IMR-90 (cell line): Measurements from ENCODE around the gene GPR132. TPM values are rescaled to one million over a fixed set of nuclear protein-coding genes. Genes with fewer than 3 reads are reported as not detected.

Experiments used
- ATAC-seq: fragments of 200-7000 bp; cut with Tn5 transposase; 2 replicates; pipeline ENCODE4 v1.9.1; 2020; ENCODE audit warnings: low read depth, mild to moderate bottlenecking, moderate library complexity
- BruUV-seq: library from RNA; stranded (reverse); fragments of 400-500 nt; replicated peaks from 2 replicates; lab custom pipeline; 2021; lab: Mats Ljungman, UMichigan
- CTCF ChIA-PET: fragments of 300-600 bp; formaldehyde crosslinking; extraction: SDS; loops from one replicate; lab custom pipeline; 2021; ENCODE audit warnings: antibody characterized with exemption; lab: Yijun Ruan, JAX
- POLR2A ChIA-PET: fragments of 300-600 bp; sonication (Branson Sonifier 250); formaldehyde crosslinking; loops from one replicate; lab custom pipeline; 2022; ENCODE audit warnings: antibody characterized with exemption; ENCODE audit not compliant: unreplicated experiment; lab: Charles Lee
- DNase-seq: peaks from one replicate; pipeline ENCODE4 v3.0.0; 2013
- H2AFZ ChIP-seq: replicated peaks from 2 replicates; pipeline ENCODE3; 2013; ENCODE audit warnings: low read length, mild to moderate bottlenecking; ENCODE audit not compliant: poor library complexity
- H2AK5ac ChIP-seq: 2 replicates; pipeline ENCODE4 v1.6.1; 2013; ENCODE audit warnings: low read depth, low read length, inconsistent platforms
- H2AK9ac ChIP-seq: replicated peaks from 2 replicates; pipeline ENCODE3; 2013; ENCODE audit warnings: mild to moderate bottlenecking, low read depth, low read length, moderate library complexity; ENCODE audit not compliant: poor library complexity
- H2BK120ac ChIP-seq: 2 replicates; pipeline ENCODE4 v1.6.1; 2013; ENCODE audit warnings: low read depth, low read length, inconsistent platforms
- H2BK15ac ChIP-seq: 3 replicates; pipeline ENCODE4 v1.6.1; 2013; ENCODE audit warnings: low read depth, low read length, inconsistent platforms
- H2BK20ac ChIP-seq: 2 replicates; pipeline ENCODE4 v1.6.1; 2013; ENCODE audit warnings: low read depth, mild to moderate bottlenecking, inconsistent platforms, low read length, moderate library complexity
- H2BK5ac ChIP-seq: 2 replicates; pipeline ENCODE4 v1.6.1; 2013; ENCODE audit warnings: mild to moderate bottlenecking, low read depth, low read length, inconsistent platforms; ENCODE audit not compliant: poor library complexity, severe bottlenecking
- H3K14ac ChIP-seq: replicated peaks from 2 replicates; pipeline ENCODE4 v1.6.1; 2013; ENCODE audit warnings: low read depth, low read length, inconsistent platforms
- H3K18ac ChIP-seq: 2 replicates; pipeline ENCODE4 v1.6.1; 2013; ENCODE audit warnings: low read depth, low read length, control low read depth
- H3K23ac ChIP-seq: 2 replicates; pipeline ENCODE4 v1.6.1; 2013; ENCODE audit warnings: low read depth, low read length, inconsistent platforms
- H3K27ac ChIP-seq: 2 replicates; pipeline ENCODE4 v1.5.1; 2013; ENCODE audit warnings: mild to moderate bottlenecking, control low read depth, low read length; ENCODE audit not compliant: insufficient read depth
- H3K27me3 ChIP-seq: 2 replicates; pipeline ENCODE4 v1.6.1; 2013; ENCODE audit warnings: low read length; ENCODE audit not compliant: control insufficient read depth, insufficient read depth
- H3K36me3 ChIP-seq: 2 replicates; pipeline ENCODE4 v1.6.1; 2013; ENCODE audit warnings: low read length, mixed read lengths; ENCODE audit not compliant: control insufficient read depth, insufficient read depth
- H3K4ac ChIP-seq: 2 replicates; pipeline ENCODE4 v1.6.1; 2013; ENCODE audit warnings: low read depth, low read length, inconsistent platforms
- H3K4me1 ChIP-seq: 2 replicates; pipeline ENCODE4 v1.6.1; 2013; ENCODE audit warnings: low read length, mixed read lengths; ENCODE audit not compliant: control insufficient read depth, insufficient read depth
- H3K4me2 ChIP-seq: 2 replicates; pipeline ENCODE4 v1.6.1; 2013; ENCODE audit warnings: low read depth, mild to moderate bottlenecking, control low read depth, low read length, moderate library complexity
- H3K4me3 ChIP-seq: 2 replicates; pipeline ENCODE4 v1.5.1; 2013; ENCODE audit warnings: low read depth, mild to moderate bottlenecking, control low read depth, low read length, moderate library complexity; ENCODE audit not compliant: insufficient read depth
- H3K56ac ChIP-seq: 2 replicates; pipeline ENCODE4 v1.6.1; 2013; ENCODE audit warnings: low read length, inconsistent platforms; ENCODE audit not compliant: insufficient read depth; ENCODE audit errors: extremely low read depth
- H3K79me1 ChIP-seq, 2 experiments: 2 replicates each; pipeline ENCODE4 v1.6.1; 2013; ENCODE audit warnings: low read length in 2 of 2, inconsistent platforms in 1 of 2, low read depth in 1 of 2
- H3K9ac ChIP-seq: 2 replicates; pipeline ENCODE4 v1.6.1; 2013; ENCODE audit warnings: low read depth, low read length, control low read depth
- H3K9me1 ChIP-seq: 2 replicates; pipeline ENCODE4 v1.6.1; 2013; ENCODE audit warnings: low read length, inconsistent platforms; ENCODE audit not compliant: insufficient read depth
- H3K9me3 ChIP-seq: 2 replicates; pipeline ENCODE4 v1.6.1; 2013; ENCODE audit warnings: low read length; ENCODE audit not compliant: control insufficient read depth, insufficient read depth
- H4K20me1 ChIP-seq: 2 replicates; pipeline ENCODE4 v1.6.1; 2013; ENCODE audit warnings: low read length, inconsistent platforms; ENCODE audit not compliant: insufficient read depth
- H4K5ac ChIP-seq: 2 replicates; pipeline ENCODE4 v1.6.1; 2013; ENCODE audit warnings: mild to moderate bottlenecking, low read depth, low read length, control low read depth
- H4K8ac ChIP-seq, 2 experiments: 2 replicates each; pipeline ENCODE4 v1.6.1; 2013; ENCODE audit warnings: low read depth in 2 of 2, low read length in 2 of 2, control low read depth in 1 of 2, inconsistent platforms in 1 of 2
- H4K91ac ChIP-seq: 2 replicates; pipeline ENCODE4 v1.6.1; 2013; ENCODE audit warnings: low read depth, low read length, inconsistent platforms; ENCODE audit not compliant: insufficient read depth
- BHLHE40 ChIP-seq: fragments of 150-350 bp; IDR thresholded peaks from 2 replicates; pipeline ENCODE4 v1.6.1; 2016; ENCODE audit warnings: mild to moderate bottlenecking, low read depth, low read length
- CEBPB ChIP-seq: IDR thresholded peaks from 2 replicates; pipeline ENCODE4 v1.6.1; 2012; ENCODE audit warnings: low read depth, low read length, improper control_type of control experiment
- RAD21 ChIP-seq: IDR thresholded peaks from 2 replicates; pipeline ENCODE4 v1.6.1; 2012; ENCODE audit warnings: low read length, improper control_type of control experiment
- WGBS, 2 experiments: methylation state at CpG; one replicate each; pipeline versions ENCODE4 v1.1.5 to v1.1.7; 2013; ENCODE audit warnings: missing lambda C conversion rate in 2 of 2; ENCODE audit not compliant: insufficient read length in 1 of 2; ENCODE audit errors: extremely low coverage in 2 of 2; 5-methylcytosine and 5-hydroxymethylcytosine counted together
- dilution Hi-C: fragments of 300-500 bp; cut with HindIII; formaldehyde crosslinking; loops from one replicate; pipeline ENCODE4 v1.14.3; 2018; ENCODE audit warnings: low sequenced_read_pairs; ENCODE audit not compliant: unreplicated experiment
- in situ Hi-C: fragments of 300-500 bp; cut with MboI; formaldehyde crosslinking; loops from 3 replicates; pipeline ENCODE4 v1.14.3; 2019; ENCODE audit warnings: low sequenced_read_pairs, inconsistent platforms, mixed read lengths
- intact Hi-C: fragments of 100-400 bp; cut with micrococcal nuclease; formaldehyde crosslinking; loops from 2 replicates; pipeline ENCODE4 v1.10.0; 2022
- polyA plus RNA-seq, 3 experiments: library from polyadenylated mRNA; depleted of rRNA; stranded (reverse); fragments of >200 nt; gene quantifications; 2 replicates each; pipeline ENCODE4 v1.2.3, GENCODE V29; 2012; ENCODE audit warnings: low replicate concordance in 1 of 3
- total RNA-seq: library from RNA; depleted of rRNA; stranded (reverse); fragments of >200 nt; gene quantifications from 2 replicates; pipeline ENCODE4 v1.2.3, GENCODE V29; 2012

Gene GPR132
- total and polyA plus RNA-seq, 2 of the 4 experiments (the other 2 are of a cell fraction), result under 0.01 to 0.10 TPM

- H3K14ac ChIP-seq, result peak overlapping the region; percentile 92
- no peaks in the 10 kb centered on the region for H3K9me3 ChIP-seq
- H3K9me1 ChIP-seq, result peaks cover 19% of the 10 kb centered on the region
- ChIA-PET POLR2A (no interaction called here), CTCF (interaction anchor here (0.5 kb wide), 1 partner anchor 189 kb away, joined by 3 read pairs; no protein-coding TSS in a partner anchor)
- H3K4me1 ChIP-seq, result peaks cover 34% of the 10 kb centered on the region
- 54% methylated on average over 10 of the region's 25 CpGs; no CpG with 5 or more reads in 1 of the 2 experiments for WGBS, 2 experiments
- dilution Hi-C loops, result no loop called here
- no peaks in the 10 kb centered on the region for H3K27me3 ChIP-seq
- H2AK5ac ChIP-seq, result peak overlapping the region; percentile 99
- peak overlapping the region; percentile 98 for H3K4ac ChIP-seq
- in situ Hi-C loops, result loop anchor here (10.0 kb wide), 1 partner anchor 262 kb away; no protein-coding TSS in a partner anchor
- H3K9ac ChIP-seq, result peak overlapping the region; percentile 87
- no peaks in the 10 kb centered on the region for H4K20me1 ChIP-seq
- TF ChIP-seq RAD21 (no peak), CEBPB (no peak), BHLHE40 (no peak)
- peak overlapping the region; percentile 98 to 99 for H4K8ac ChIP-seq
- no peak overlapping the region; the same call in 1 of the 2 replicates for H2BK20ac ChIP-seq
- no peak for ATAC-seq
- H2AFZ ChIP-seq, result peak overlapping the region; percentile 95
- H3K79me1 ChIP-seq, result peaks cover 0 to 39% of the 10 kb centered on the region in 2 experiments; a peak in 3 of 4 replicates
- H3K18ac ChIP-seq, result peak overlapping the region; percentile 84
- intact Hi-C loops, result loop anchor here (5.0 kb wide), 1 partner anchor 90 kb away; the partner anchor contains the start of gene NUDT14
- DNase-seq, result no peak
- H2BK15ac ChIP-seq, result no peak overlapping the region; the same call in 2 of the 3 replicates
- H3K36me3 ChIP-seq, result no peaks in the 10 kb centered on the region
- peak overlapping the region; percentile 87; the same call in 1 of the 2 replicates for H3K56ac ChIP-seq
- H2BK120ac ChIP-seq, result peak overlapping the region; percentile 59
- peak overlapping the region; percentile 88 for H3K27ac ChIP-seq
- peak overlapping the region; percentile 95 for H4K91ac ChIP-seq
- H2AK9ac ChIP-seq, result peak overlapping the region; percentile 99
- peak overlapping the region; percentile 98 for H4K5ac ChIP-seq
- H3K4me2 ChIP-seq, result peak overlapping the region; percentile 95
- H3K4me3 ChIP-seq, result peak overlapping the region; percentile 90
- peak overlapping the region; percentile 84 for H3K23ac ChIP-seq
- no TSS peak for BruUV-seq
- peak overlapping the region; percentile 77 for H2BK5ac ChIP-seq
Measured at GRCh38 chr14:105092171-105093037, 27.2 kb upstream of the GPR132 start.
